ENCODE results near the gene HNRNPA2B1. TPM values are rescaled to one million over a fixed set of nuclear protein-coding genes. Genes with fewer than 3 reads are reported as not detected.

HNRNPA2B1 gene
- total RNA-seq, 1 donor from 2014 or later, result 484 TPM

DNA sequence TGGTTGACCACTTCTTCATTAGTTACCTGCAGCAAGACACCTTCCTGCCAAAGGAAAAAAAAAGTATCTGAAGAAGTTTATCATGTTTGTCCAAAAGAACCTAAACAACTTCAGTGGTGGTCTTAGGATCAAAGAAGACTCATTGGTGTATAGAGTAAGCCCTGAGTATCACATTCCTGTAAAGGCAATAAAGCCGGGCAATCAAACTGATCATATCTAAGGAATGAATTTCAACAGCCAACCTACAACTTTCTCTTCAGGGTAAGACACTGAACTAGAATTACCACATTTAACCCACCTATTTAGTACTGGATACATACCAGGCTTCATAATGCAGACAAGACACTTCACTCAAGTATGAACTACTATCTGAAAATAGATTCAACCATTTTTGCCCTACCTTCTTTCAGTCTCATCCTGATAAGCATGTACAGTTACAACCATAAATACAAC lies 10.1 kb downstream of the HNRNPA2B1 start:
- Mint-ChIP-seq H3K4me1 (ENCODE audit: unreplicated experiment) (peaks cover 40% of the 10 kb centered on the region), H3K27ac (ENCODE audit: unreplicated experiment) (no peak overlapping the region), H3K36me3 (ENCODE audit: unreplicated experiment) (peaks cover 89% of the 10 kb centered on the region), H3K9me3 (ENCODE audit: unreplicated experiment) (no peaks in the 10 kb centered on the region), H3K27me3 (ENCODE audit: unreplicated experiment) (no peaks in the 10 kb centered on the region), H3K4me3 (ENCODE audit: unreplicated experiment) (no peak overlapping the region)
- TF ChIP-seq, protein P1, sequence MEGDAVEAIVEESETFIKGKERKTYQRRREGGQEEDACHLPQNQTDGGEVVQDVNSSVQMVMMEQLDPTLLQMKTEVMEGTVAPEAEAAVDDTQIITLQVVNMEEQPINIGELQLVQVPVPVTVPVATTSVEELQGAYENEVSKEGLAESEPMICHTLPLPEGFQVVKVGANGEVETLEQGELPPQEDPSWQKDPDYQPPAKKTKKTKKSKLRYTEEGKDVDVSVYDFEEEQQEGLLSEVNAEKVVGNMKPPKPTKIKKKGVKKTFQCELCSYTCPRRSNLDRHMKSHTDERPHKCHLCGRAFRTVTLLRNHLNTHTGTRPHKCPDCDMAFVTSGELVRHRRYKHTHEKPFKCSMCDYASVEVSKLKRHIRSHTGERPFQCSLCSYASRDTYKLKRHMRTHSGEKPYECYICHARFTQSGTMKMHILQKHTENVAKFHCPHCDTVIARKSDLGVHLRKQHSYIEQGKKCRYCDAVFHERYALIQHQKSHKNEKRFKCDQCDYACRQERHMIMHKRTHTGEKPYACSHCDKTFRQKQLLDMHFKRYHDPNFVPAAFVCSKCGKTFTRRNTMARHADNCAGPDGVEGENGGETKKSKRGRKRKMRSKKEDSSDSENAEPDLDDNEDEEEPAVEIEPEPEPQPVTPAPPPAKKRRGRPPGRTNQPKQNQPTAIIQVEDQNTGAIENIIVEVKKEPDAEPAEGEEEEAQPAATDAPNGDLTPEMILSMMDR (IDR thresholded peaks at IDR 0.05), result no peak
- no peak for DNase-seq (ENCODE audit: extremely low spot score, unreplicated experiment)

DNA sequence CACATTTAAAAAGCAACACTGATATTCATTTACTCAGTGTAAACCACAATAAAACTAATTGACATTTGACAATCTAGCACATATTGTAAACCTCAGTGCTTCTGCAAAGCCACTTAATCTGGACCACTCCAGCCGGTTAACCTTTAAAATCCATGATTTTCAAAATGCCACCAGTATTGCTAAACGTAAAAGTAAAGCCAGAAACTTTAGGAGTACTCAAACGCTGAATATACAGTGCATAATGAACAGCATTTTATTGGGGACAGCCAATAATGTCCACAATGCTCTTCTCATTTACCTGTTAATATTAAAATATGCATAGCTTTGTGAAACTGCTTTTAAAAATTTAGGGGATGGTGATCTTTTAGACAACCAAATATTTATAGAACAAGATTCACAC lies 10.8 kb downstream of the HNRNPA2B1 start:
- TF ChIP-seq, protein P1 (IDR thresholded peaks at IDR 0.05), result no peak
- H3K27me3 Mint-ChIP-seq (ENCODE audit: unreplicated experiment), result no peaks in the 10 kb centered on the region

DNA sequence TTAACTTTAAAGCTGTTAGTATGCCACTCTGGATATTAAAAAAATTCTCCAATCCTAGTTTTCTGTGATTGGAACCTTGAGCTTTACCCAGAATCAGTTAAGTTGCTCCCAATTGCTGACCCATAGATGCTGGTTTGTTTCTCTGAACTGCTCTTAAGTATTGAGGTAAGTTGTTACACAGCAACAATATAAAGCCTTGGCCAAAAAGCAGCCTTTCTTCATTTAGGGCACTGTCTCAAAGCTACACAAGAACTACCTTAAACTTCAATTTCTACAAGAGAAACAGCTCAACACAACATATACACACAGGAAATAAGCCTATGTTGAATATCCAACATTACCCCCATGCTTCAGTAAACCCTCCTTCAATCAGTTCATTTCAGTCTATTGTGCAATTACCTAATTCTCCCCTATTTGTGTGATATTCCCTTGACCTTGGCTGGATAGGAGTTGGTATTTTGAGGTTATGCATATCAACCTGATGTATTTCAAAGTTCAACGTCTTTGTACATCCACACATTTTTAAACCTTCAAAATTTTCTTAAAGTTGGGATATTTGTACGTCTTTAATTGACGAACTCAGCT lies 11.5 kb downstream of the HNRNPA2B1 start:
- Mint-ChIP-seq H3K27me3 (ENCODE audit: unreplicated experiment) (no peaks in the 10 kb centered on the region), H3K36me3 (ENCODE audit: unreplicated experiment) (peaks cover 85% of the 10 kb centered on the region), H3K9me3 (ENCODE audit: unreplicated experiment) (no peaks in the 10 kb centered on the region), H3K4me3 (ENCODE audit: unreplicated experiment) (no peak overlapping the region), H3K4me1 (ENCODE audit: unreplicated experiment) (peaks cover 32% of the 10 kb centered on the region), H3K27ac (ENCODE audit: unreplicated experiment) (no peak overlapping the region)
- DNase-seq (ENCODE audit: extremely low spot score, unreplicated experiment), result no peak
- TF ChIP-seq, protein P1 (IDR thresholded peaks at IDR 0.05), result no peak

More for the DNA sequence above, 10.8 kb downstream of the HNRNPA2B1 start:
- peaks cover 38% of the 10 kb centered on the region for H3K4me1 Mint-ChIP-seq (ENCODE audit: unreplicated experiment)
- no peak overlapping the region for H3K4me3 Mint-ChIP-seq (ENCODE audit: unreplicated experiment)
- H3K27ac Mint-ChIP-seq (ENCODE audit: unreplicated experiment), result no peak overlapping the region
- H3K9me3 Mint-ChIP-seq (ENCODE audit: unreplicated experiment), result no peaks in the 10 kb centered on the region
- H3K36me3 Mint-ChIP-seq (ENCODE audit: unreplicated experiment), result peaks cover 90% of the 10 kb centered on the region
- DNase-seq (ENCODE audit: extremely low spot score, unreplicated experiment), result no peak

DNA sequence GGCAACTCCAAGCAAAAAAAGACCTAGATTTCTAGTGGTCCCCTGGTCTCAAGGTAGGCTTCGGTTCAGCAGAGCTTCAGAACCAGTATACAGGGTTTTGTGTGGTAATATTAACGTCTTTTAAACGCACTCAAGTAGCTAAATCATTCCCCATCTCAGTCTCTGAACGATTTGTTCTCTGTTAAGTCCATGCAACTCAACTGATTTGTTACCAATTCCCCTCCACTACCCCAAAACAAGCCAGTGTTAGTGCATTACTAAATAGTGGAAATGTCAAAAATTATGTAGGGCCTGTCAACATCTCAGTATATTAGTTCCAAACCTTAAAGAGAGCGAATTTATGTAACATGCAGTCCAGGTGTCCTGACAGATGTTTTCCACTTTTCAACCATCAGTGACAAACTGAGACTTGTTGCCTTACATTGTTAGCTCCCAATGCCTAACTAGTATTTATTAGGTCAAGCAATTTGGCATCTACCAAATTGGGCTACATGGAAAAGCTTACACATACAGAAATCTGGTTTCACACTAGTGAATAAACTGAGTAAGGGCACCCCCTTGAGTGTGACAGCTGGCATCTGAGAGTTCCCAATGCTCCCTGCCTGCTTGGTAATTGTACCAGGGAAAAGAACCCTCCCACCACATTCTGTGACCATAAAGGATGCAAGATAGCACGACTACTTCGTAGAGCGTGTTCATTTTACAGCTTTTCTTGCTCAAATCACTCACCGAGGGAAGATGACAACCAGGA lies 12.2 kb downstream of the HNRNPA2B1 start:
- DNase-seq (ENCODE audit: extremely low spot score, unreplicated experiment), result no peak
- H3K4me1 Mint-ChIP-seq (ENCODE audit: unreplicated experiment), result peaks cover 28% of the 10 kb centered on the region
- H3K4me3 Mint-ChIP-seq (ENCODE audit: unreplicated experiment), result no peak overlapping the region
- no peak overlapping the region for H3K27ac Mint-ChIP-seq (ENCODE audit: unreplicated experiment)
- H3K9me3 Mint-ChIP-seq (ENCODE audit: unreplicated experiment), result no peaks in the 10 kb centered on the region
- TF ChIP-seq, protein P1 (IDR thresholded peaks at IDR 0.05), result no peak
- H3K27me3 Mint-ChIP-seq (ENCODE audit: unreplicated experiment), result no peaks in the 10 kb centered on the region
- peaks cover 78% of the 10 kb centered on the region for H3K36me3 Mint-ChIP-seq (ENCODE audit: unreplicated experiment)
